ENCODE results near the gene SIGLEC15. TPM values are rescaled to one million over a fixed set of nuclear protein-coding genes. Genes with fewer than 3 reads are reported as not detected.
"Not testable (repeated sequence)": the region's sequence is repeated elsewhere in the genome, so short reads cannot be mapped to it uniquely, and the experiment has no call there.

SIGLEC15 gene, protein sequence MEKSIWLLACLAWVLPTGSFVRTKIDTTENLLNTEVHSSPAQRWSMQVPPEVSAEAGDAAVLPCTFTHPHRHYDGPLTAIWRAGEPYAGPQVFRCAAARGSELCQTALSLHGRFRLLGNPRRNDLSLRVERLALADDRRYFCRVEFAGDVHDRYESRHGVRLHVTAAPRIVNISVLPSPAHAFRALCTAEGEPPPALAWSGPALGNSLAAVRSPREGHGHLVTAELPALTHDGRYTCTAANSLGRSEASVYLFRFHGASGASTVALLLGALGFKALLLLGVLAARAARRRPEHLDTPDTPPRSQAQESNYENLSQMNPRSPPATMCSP
- total RNA-seq = 0.20 TPM

DNA sequence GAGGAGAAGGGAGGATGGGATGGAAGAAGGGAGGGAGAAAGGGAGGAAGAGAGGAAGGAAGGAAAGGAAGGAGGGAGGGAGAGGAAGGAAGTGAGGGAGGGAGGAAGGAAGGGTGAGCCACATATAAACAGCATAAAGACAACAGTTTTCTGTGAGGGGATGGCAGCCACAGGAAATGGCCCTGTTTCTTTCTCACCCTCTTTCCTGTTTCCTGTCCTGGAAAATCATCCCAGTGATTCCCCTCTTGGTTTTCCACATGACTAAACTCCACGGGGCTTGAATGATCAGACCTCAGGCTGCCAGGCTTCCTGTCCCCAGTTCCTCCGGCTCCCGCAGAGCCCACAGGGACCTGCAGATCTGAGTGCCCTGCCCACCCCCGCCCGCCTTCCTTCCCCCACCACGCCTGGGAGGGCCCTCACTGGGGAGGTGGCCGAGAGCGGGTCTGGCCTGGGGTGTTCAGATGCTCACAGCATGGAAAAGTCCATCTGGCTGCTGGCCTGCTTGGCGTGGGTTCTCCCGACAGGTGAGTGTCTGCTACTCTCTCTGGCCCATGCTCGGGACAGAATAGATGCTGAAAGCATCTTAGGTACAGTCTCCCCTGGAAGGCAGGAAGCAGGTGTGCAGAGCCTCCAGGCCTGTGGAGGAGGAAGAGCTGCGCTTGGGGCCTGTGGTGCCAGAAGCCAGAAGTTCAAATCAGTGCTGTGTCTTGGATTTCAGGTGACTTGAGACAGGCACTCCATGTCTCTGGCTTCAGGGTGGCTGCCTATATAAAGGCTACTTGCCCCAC, at the start of gene SIGLEC15:
TSS of gene SIGLEC15 (plus strand) at position 418 of the 787 bp plus-strand sequence. CDS start at position 472, 54 bp downstream.
- no peak for ATAC-seq
- no peak for DNase-seq (ENCODE audit: low spot score)

DNA sequence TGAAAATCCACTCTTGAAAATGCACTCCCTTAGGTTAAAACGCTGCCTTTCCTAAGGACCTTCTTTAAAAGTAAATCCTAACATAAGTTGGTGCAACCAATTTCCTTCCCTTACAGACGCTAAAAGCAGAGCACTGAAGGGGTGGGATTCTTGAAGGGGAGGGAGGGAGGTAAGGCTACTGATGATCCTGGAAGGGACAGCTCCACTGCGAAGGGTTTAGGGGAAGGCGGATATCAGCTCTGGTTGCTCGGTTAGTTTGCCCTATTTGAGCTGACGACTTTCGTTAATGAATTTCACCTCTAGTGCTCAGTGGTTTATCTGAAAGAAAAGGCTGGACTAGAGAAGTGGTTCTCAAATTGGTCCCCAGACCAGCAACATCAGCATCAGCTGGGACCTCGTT, 49.7 kb upstream of the SIGLEC15 start:
- DNase-seq (ENCODE audit: low spot score) = no peak
- ATAC-seq = peak; percentile 16

DNA sequence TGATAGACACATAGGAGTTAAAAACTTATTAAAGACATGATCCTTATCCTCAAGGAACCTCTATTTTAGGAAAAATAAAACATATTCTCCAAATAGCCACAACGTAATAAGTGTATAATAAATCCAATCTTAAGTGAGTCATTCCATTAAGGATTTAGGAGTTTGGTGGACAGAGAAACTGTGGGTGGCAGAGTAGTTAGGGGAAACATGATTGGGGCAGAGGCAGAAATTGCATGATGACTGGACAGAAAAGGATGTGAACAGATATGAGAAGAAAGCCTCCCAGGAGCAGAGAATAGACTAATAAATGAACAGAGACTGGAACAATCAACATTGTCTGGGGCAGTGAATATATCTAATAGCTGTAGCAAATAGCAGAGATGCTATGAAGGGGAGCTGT, 48.1 kb upstream of the SIGLEC15 start:
- no peak for ATAC-seq

DNA sequence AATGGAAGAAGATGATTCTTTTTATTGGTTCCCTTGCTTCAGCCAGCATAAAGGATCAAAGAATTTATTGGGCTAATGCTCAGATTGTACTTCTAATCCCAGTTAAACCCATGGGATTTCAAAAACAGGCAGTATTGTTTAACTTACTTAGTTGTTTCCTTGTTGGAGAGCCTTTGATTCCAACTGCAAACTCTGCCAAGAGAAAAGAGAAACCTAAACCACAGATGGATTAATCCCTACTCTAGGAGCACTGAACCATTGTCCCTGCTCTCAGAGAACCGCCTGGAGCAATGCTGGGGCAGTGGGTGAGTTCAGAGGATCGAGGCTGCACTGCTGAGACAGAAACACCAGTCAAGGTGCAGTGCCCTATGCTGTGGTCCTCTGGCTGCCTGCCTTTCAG, 44.9 kb upstream of the SIGLEC15 start:
- no peak for DNase-seq (ENCODE audit: low spot score)
- ATAC-seq = no peak

More for the DNA sequence above, 48.1 kb upstream of the SIGLEC15 start:
- DNase-seq (ENCODE audit: low spot score) = no peak

DNA sequence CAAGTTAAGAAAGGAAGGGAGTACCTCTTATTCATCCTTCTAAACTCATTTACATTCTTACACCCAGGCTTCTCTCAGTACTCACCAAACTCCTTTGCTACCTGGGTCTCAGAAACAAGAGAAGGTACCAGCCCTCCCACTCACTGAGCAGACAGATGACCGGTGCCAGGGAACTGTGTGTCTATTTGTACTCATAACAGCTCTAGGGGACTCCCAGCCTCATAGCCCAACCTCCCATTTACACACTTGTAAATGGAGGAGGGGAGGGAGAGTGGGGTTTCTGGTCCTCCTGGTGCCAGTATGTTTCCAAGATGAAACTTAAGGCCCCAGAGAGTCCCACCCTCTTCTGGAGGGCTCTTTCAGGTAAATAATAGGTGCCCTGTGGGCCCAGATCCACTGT, 42.8 kb upstream of the SIGLEC15 start:
- ATAC-seq = no peak
- no peak for DNase-seq (ENCODE audit: low spot score)

DNA sequence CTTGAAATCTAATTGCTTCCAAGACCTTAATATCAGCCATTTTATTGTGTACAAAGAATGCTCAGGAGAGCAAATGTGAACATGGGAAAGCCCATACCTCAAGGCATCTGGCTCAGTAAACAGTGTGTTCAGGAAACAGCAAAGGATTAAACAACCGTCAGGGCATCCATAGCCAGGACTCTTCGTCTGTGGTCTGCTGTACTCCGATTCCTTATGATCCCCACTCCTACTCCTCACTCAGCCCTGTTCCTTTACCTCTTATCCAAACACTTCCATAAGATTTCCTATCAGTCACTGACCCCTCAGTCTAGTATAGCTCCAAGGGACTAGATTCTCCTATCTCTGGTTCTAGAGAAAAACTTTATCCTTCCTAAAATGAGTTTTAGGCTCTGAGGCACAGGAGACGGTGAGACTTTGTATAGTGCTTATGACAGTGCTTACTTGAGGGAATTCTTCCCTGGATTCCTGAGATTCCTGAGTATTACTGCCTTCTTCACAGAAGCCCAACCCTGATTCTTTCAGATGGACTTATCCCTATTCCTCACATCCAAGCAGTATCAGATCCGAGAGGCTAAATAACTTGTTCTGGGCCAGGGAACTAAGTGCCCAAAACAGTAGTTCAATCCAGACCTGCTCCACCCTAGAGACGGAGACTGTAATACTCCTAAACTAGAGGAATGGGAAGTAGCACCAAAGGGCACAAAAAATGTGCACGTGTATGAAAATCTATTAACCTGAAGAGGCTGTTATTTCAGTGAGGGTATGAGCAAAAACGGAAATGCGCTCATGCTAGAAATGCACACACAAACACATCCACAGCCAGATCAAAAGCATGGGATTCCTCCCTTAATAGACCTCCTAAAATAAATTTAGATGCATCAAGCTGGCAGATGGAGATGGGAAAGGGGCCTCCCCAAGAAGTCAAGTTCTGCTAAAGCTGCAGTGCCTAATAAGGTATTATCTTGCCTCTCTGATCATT, 42.1 kb upstream of the SIGLEC15 start:
- DNase-seq (ENCODE audit: low spot score) (no peak), ATAC-seq (no peak)

DNA sequence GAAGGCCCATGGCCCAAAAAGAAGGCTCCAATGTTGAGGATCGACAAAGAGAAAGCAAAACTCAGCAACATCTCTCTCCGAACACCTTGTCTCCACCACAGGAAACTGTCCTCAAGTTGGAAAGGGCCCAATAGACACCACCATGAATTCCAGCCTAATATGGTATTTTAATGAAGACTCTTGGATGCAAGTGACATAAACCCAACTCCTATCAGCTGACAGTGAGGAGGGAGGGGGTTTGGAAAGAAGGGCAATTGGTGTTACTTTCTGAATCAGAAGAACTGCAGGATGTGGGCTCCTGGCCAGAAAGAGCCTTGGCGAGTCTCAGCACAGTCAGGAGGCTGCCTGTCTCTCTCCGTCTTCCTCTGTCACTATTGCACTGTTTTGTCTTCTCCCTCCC, 40.3 kb upstream of the SIGLEC15 start:
- ATAC-seq = no peak
- no peak for DNase-seq (ENCODE audit: low spot score)

DNA sequence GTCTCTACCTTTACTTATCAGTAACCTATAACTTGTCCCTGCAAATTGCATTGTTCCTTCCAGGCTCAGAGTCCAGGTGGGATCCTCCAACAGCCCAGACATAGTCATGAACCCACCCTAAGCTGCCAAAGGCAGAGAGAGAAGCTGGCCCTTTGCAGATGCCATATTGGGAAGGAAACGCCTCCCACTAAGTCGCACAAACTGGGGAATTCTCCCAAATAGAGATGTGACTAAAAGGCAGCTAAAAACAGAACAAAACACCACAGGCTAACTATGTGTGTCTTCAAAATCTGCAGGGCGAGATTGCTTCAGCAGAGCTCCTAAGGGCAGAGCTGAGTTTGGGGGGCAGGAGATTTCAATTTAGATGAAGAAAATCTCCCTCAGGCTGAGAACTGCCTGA, 38.5 kb upstream of the SIGLEC15 start:
- ATAC-seq = no peak

DNA sequence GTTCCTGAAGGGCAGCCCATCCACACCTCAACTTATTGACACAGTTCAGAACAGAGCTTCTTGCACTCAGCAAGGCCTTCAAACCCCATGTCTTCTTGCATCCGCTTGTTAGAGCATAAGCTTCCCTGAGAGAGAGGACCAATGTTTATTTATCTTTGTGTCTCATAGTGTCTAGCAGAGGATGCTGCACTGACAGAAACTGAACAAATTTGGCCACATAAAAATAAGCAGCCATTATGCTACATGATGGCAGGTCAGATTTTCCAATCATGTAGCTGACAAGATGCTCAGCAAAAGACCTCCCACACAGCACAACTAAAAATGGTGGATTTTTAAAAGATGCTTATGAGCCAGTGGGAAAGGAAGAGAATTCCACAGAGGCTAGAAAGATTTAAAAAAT, 38.1 kb upstream of the SIGLEC15 start:
- ATAC-seq = no peak
- no peak for DNase-seq (ENCODE audit: low spot score)

More for the DNA sequence above, 38.5 kb upstream of the SIGLEC15 start:
- DNase-seq (ENCODE audit: low spot score) = no peak

DNA sequence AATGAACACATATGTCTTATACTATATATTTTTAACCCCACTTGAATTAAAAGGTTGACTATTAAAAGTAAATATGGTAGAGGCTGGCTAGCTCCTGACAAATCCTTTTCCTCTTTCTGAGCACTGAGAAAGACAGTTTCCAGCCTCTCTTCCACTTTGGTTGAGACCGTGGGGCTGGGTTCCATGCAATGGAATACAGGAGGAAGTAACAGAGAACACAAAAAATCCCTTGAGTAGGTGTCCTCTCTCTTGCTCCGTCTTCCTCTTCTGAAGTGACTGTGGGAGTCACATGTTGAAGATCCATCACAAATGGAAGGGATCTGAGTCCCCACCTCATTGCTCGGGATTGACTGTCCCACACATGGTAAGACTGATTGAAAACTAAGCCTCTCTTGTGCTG, 36.6 kb upstream of the SIGLEC15 start:
- DNase-seq (ENCODE audit: low spot score) (no peak), ATAC-seq (no peak)

DNA sequence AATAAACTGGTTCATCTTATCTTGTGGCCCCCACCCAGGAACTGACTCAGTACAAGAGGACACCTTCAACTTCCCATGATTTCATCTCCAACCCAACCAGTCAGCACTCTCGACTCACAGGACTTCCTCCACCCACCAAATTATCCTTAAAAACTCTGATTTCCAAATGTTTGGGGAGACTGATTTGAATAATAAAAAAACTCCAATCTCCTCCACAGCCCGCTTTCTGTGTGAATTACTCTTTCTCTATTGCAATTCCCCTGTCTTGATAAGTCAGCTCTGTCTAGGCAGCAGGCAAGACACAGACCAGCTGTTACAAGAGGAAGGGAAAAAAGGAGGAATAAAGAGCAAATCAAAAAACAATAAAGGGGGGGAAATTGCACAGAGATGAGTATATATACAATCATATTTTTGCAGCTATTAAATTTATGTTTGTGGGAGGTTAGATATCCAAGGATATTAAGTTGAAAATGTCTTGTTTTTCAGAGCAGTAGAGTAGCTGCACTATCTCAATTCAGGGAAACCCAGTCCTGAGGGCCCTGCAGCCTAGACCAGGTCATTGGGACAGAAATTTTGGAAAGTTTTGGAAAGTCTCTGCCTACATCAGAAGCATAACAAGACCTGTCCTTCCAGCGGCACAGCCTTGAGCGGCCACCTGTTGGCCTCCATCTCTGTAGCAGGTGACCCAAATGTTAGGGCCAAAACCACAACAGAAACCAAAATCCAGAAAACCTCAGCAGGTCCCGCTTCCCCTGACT, 32.8 kb upstream of the SIGLEC15 start:
- ATAC-seq (no peak), DNase-seq (ENCODE audit: low spot score) (no peak)

DNA sequence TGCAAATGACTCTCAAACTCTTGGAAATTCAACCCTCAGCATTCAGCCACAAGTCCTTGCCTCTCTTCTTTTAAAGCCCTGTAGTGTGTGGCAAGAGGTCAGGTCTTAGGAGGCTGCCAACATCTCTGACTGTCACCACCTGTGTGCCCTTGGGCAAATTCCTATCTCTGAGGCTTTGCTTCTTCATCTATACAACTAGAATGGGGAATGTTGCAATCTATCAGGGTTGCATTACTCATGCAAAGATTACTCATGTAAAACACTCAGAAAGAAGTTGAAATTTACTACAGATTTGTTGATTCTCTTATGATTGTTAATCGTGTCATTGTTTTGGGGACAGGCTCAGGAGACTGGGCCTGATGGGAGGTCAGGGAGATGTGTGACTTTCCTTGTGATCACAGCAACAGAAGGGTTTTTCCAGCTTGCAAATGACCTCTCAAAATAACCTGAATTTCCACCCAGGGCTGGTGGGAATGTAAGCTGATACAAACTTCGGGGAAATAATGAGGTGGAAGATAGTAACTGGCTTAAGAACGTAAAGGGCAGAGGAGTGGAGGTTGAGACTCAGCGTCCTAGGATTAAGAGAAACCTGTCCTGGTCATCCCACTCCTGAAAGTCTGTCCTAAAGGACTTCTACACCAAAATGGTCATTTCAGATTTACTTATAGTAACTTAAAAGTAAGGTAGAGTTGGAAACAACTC, 32.1 kb upstream of the SIGLEC15 start:
- ATAC-seq (no peak), DNase-seq (ENCODE audit: low spot score) (no peak)

DNA sequence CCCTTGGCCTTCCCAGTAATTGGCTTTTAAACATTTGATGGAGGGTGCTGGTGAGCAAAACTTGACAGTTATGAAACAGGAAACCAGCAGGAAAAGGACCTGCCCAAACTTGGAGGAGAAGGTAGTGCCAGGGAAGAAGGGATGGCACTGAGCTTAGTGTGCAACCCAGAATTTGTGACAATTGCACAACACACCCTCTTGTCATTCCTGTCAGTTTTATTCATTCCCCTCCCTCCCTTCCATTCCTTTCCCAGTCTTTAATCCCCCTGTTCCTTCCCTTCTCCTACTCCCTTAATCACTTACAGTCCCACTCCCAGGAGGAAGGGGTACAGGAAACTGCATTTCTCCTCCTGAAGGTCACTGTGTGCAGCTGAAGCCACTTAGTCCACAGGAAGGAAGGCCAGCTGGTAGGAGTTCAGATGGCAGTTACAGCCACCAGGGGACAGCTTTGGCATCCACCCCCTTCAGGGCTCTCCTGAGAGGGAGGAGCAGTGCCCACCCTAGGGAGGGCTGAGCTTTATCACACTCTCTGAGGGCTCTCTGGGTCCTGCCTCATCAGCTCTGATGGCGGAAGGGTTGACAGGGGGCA, 24.0 kb upstream of the SIGLEC15 start:
- DNase-seq (ENCODE audit: low spot score) (no peak), ATAC-seq (no peak)

DNA sequence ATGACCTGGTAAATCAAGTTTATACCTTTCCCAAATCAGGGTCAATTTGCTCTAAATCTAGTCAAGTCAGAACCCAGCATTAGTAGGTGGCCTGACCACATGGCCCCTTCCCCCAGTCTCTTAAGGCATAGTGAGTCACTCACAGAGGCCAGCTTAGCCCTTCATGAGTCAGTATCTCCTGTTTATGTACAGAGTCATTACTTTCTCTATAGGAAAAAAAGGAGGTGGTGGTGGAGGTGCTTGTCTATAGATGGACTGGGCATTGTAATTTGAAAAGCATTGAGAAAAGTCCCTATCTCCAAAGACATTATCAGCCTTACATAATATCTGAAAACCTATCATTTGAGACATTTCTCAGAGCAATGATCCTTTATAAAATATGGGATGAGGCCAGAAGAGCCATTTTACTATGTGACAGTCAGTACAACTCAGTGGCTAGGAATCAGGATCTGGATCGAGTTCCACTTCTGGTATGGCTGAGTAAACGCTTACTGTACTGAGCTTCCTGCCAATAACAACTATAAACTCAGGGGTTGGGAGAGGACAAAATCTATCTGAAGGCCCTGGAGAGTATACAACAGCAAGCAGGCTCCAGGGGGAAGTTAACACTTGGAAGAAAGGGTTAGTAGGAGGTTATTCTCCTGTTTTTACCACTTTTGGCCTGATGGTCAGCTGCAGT, 22.5 kb upstream of the SIGLEC15 start:
- ATAC-seq (no peak), DNase-seq (ENCODE audit: low spot score) (no peak)

DNA sequence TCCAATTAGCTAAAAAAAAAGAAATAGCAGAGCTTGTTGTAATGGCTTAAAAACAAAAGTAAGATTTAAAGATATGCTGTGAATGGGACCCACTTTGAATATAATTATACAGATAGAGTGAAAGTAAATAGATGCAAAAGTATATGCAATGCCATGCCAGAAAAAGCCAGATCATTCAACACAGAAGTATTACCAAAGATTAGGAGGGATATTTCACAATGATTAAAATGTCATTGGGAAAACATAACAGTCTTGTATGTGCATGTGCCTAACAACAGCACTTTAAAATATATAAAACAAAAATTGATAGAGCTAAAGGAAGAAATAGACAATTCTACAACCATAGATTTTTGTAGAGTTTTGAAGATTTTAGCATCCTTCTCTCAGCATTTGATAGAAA, 19.9 kb upstream of the SIGLEC15 start:
- DNase-seq (ENCODE audit: low spot score) (no peak), ATAC-seq (no peak)

DNA sequence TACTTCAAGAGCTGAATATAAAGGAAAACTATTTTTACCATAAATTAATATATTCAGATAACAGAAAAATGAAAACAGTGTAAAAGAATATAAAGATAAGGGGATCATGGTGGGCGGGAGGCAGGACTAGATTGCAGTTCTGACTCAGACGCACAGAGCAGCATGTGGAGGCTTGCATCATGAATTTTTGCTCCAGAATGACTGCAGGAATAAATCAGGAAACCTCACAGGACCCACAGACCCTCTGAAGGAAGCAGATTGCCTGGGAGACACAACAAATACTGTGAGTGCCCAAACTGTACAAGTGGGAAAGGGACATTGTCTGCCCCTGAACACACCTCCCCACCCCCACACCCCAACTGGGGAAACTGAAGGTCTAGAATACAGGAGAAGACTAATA, 19.2 kb upstream of the SIGLEC15 start:
- ATAC-seq = no peak
- DNase-seq (ENCODE audit: low spot score) = no peak

DNA sequence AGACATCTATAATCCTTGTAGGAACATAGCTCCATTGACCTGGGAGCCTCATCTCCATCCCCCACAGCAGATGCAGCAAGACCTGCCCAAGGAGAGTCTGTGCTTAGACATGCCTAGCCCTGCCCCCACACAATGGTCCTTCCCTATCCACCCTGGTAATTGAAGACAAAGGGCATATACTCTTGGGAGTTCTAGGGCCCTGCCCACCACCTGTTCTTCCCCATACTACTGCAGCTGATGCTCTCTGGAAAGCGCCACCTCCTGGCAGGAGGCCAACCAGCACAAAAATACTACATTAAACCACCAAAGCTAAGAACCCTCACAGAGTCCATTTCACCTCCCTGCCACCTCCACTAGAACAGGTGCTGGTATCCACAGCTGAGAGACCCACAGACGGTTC, 18.3 kb upstream of the SIGLEC15 start:
- ATAC-seq; DNase-seq (ENCODE audit: low spot score): not testable (repeated sequence)

DNA sequence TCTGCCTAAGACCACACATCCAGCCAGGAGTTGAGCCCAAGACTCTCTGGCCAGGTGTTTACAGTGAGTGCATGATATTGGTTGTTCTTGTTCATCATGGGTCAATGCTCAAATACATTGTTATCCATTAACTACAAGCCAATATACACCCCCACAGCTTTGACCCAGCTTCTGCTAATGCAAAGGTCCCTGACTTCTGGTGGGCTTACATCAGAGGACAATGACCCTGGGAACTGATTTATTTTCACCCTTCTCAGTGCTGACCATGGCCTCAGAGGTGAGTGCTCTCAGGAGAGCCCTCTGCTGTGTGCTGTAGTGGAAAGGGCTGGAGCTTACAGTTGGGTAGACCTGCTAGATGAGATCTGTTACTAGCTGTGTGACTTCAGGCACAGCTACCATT, 10.7 kb upstream of the SIGLEC15 start:
- DNase-seq (ENCODE audit: low spot score) (peak; percentile 66), ATAC-seq (peak; percentile 98)

DNA sequence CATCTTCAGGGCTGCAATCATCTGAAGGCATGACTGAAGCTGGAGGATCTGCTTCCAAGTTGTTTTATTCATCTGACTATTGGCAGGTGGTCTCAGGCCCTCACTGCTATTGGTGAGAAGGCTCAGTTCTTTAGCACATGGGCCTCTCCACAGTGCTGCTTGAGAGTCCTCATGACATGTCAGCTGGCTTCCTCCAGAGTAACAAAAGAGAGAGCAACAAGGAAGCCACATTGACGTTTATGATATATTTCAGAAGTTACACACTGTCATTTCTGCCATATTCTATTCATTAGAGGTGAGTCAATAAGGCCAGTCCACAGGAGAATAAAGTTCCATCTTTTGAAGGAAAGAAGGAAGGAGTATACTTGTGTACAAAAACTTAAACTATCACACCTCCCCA, 7.9 kb upstream of the SIGLEC15 start:
- no peak for DNase-seq (ENCODE audit: low spot score)
- no peak for ATAC-seq

All from left lobe of liver (tissue), 2 donors.